Vagina (tissue), 2 donors: ENCODE measurements around the gene POLA2. TPM values are rescaled to one million over a fixed set of nuclear protein-coding genes. Genes with fewer than 3 reads are reported as not detected.

Experiments
- DNase-seq, 2 donors: peaks; one replicate each; pipeline ENCODE4 v3.0.0-alpha.2; 2017; ENCODE audit errors: extremely low spot score in 2 of 2
- H3K27ac ChIP-seq: fragments of 200-600 bp; sonication (generic); one replicate; pipeline ENCODE4 v1.5.1; 2019
- H3K27me3 ChIP-seq: fragments of 200-600 bp; sonication (generic); one replicate; pipeline ENCODE4 v1.5.1; 2019
- H3K36me3 ChIP-seq, 2 donors: fragments of 200-600 bp; sonication (generic); one replicate each; pipeline ENCODE4 v1.5.1; 2017 to 2019
- H3K4me1 ChIP-seq: fragments of 200-600 bp; sonication (generic); one replicate; pipeline ENCODE4 v1.5.1; 2019
- H3K4me3 ChIP-seq, 2 donors: fragments of 200-600 bp; sonication (generic); 1 replicate in 1 of 2; 2 replicates in 1 of 2; pipeline ENCODE4 v1.5.1; 2016 to 2019
- H3K9me3 ChIP-seq: fragments of 200-600 bp; sonication (generic); one replicate; pipeline ENCODE4 v1.5.1; 2019
- CTCF ChIP-seq, 3 experiments: fragments of 450-650 bp in 2 of 3; fragments of 200-600 bp in 1 of 3; sonication (generic) in 1 of 3; IDR thresholded peaks; one replicate each; pipeline ENCODE4 v1.5.1; 2017 to 2019; ENCODE audit warnings: antibody characterized with exemption in 3 of 3, mild to moderate bottlenecking in 2 of 3, moderate library complexity in 2 of 3
- POLR2A ChIP-seq, 2 donors: fragments of 450-650 bp; IDR thresholded peaks; one replicate each; pipeline ENCODE4 v1.6.1; 2017; ENCODE audit warnings: antibody characterized with exemption in 2 of 2, mild to moderate bottlenecking in 2 of 2, moderate library complexity in 2 of 2
- POLR2AphosphoS5 ChIP-seq, 2 donors: sonication (generic); formaldehyde crosslinking; IDR thresholded peaks; one replicate each; pipeline ENCODE4 v1.9.0; 2017; ENCODE audit warnings: antibody characterized with exemption in 2 of 2, mild to moderate bottlenecking in 2 of 2, low read depth in 1 of 2; ENCODE audit not compliant: insufficient read depth in 1 of 2
- intact Hi-C: fragments of 100-400 bp; cut with DNase I; formaldehyde crosslinking; loops from one replicate; pipeline ENCODE4 v1.15.1; 2023
- total RNA-seq: library from RNA; depleted of rRNA; stranded (reverse); fragments of >200 nt; gene quantifications from one replicate; pipeline ENCODE4 v1.2.3, GENCODE V29; 2016

The POLA2 gene
- total RNA-seq, 1 donor from 2014 or later, result 9.6 TPM

DNA sequence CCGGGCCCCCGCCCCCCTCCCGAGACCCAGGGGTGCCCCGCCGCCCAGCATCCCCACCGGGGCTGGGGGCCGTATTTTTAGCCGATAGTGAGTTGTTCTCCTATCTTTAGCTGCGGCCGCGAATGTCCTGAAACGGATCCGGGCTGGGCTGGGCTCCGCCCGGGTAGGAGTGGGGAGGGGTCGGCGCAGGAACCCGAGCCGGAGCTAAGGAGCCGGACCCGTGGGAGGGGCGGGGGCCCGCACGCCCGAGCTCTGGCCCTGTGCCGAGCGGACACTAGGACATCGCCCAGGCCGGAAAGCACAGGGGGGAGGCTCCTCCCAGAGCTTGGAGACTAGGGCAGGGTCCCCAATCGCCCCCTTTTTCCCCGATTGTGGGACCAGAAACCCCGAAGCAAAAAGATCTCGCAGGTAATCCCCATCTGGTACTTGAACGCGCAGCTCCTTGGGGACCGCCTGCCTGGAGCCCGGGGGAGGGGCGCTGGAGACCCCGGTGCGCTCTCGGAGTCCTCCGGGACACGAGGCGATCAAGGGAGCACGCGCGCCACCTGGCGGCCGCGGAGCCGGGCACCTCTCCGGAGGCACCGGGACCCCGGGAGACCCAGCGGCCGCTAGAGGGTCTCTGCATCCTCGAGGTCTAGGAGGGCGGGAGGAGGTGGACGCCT, 53.6 kb downstream of the POLA2 start:
- peak in 1 of 2 donors; percentile 60 for TF ChIP-seq POLR2AphosphoS5 (IDR thresholded peaks at IDR 0.05; ENCODE audit: insufficient read depth in 1 of 2, low read depth in 1 of 2)
- no peak for TF ChIP-seq POLR2A (IDR thresholded peaks at IDR 0.05)
- peak; percentile 91 to 96 (median 94) for TF ChIP-seq CTCF (IDR thresholded peaks at IDR 0.05)
- H3K9me3 ChIP-seq, result no peaks in the 10 kb centered on the region
- H3K36me3 ChIP-seq, result no peaks in the 10 kb centered on the region
- H3K27ac ChIP-seq, result peak overlapping the region; percentile 90
- H3K4me1 ChIP-seq, result peaks cover 70% of the 10 kb centered on the region
- no peak for DNase-seq
- no peaks in the 10 kb centered on the region for H3K27me3 ChIP-seq
- peak overlapping the region; percentile 89 to 94 for H3K4me3 ChIP-seq
- intact Hi-C loops, result no loop called here

DNA sequence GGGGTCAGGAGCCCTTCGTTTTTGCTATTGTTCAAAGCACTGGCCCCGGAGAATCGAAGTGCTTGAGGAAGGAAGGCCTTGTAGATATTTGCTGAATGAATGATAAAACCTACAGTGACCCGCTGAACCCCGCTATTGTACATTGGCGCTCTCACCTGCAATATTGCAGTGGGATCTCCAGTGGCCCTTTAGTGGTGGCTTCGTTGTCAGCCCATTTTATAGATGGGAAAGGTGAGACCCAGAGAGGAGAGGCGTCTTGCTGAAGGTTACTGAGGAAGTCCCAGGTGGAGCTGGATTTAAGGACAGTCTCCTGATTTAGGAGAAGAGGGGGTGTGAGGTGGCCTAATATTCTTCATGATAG, 54.1 kb downstream of the POLA2 start:
- intact Hi-C loops, result loop anchor here (2.0 kb wide), 1 partner anchor 41 kb away; no protein-coding TSS in a partner anchor
- Histone ChIP-seq H3K27ac (peak overlapping the region; percentile 90), H3K9me3 (no peaks in the 10 kb centered on the region), H3K27me3 (no peaks in the 10 kb centered on the region), H3K4me3 (peak overlapping the region; percentile 89 to 94), H3K4me1 (peaks cover 68% of the 10 kb centered on the region), H3K36me3 (peaks cover 0 to 4% of the 10 kb centered on the region in 2 donors)
- no peak for DNase-seq
- TF ChIP-seq POLR2AphosphoS5 (IDR thresholded peaks at IDR 0.05; ENCODE audit: insufficient read depth in 1 of 2, low read depth in 1 of 2) (no peak), POLR2A (IDR thresholded peaks at IDR 0.05) (no peak), CTCF (IDR thresholded peaks at IDR 0.05) (no peak)

DNA sequence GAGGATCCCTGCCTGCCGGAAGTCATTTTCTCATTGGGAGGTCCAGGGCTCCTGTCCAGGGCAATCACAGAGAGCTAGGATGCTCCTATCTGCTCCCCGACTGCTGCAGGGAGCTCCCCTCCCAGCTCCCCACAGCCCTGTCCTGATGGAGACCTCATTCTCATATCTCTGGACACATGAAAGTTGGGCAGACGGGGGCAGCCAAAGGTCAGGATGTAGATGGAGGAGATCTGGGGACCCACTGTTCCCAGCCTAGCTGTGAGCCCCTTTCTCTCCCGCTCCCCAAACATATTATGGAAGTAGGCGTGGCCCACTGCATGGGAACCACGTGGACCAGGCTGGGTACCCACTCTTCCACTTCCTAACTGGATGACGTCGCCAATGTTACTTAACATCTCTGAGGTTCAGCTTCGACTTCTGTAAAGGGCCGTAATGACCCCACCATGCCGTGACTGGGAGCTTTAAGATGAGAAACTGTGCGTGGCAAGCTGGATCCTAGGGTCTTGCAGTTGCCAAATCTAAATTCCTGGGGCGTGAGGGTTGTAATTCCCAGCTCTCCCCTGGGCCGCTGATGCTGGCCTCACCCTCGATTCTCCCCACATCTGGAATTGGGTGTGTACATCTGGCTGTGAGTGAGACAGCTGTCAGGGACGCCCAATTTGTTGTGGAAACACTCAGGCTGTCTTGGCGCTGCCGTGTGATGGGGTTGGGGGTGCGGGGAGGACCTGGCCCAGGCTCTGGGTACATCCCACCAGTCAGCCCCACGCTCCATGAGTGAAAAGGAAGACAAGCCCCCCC, 54.7 kb downstream of the POLA2 start:
- Histone ChIP-seq H3K27ac (peak overlapping the region; percentile 90), H3K4me3 (peak overlapping the region; percentile 89 to 94), H3K27me3 (no peaks in the 10 kb centered on the region), H3K36me3 (peaks cover 0 to 10% of the 10 kb centered on the region in 2 donors), H3K9me3 (no peaks in the 10 kb centered on the region), H3K4me1 (peaks cover 68% of the 10 kb centered on the region)
- intact Hi-C loops, result loop anchor here (2.0 kb wide), 1 partner anchor 42 kb away; no protein-coding TSS in a partner anchor
- TF ChIP-seq CTCF (IDR thresholded peaks at IDR 0.05) (no peak), POLR2A (IDR thresholded peaks at IDR 0.05) (no peak), POLR2AphosphoS5 (IDR thresholded peaks at IDR 0.05; ENCODE audit: insufficient read depth in 1 of 2, low read depth in 1 of 2) (peak in 1 of 2 donors; percentile 63)
- no peak for DNase-seq

GRCh38 chr11:65317025-65317786, 55.4 kb downstream of the POLA2 start:
- Histone ChIP-seq H3K36me3 (peaks cover 0 to 15% of the 10 kb centered on the region in 2 donors), H3K27ac (peak overlapping the region; percentile 90), H3K4me3 (peak overlapping the region; percentile 89 to 94), H3K4me1 (peaks cover 72% of the 10 kb centered on the region), H3K9me3 (no peaks in the 10 kb centered on the region), H3K27me3 (no peaks in the 10 kb centered on the region)
- intact Hi-C loops, result loop anchor here (2.0 kb wide), 1 partner anchor 42 kb away; no protein-coding TSS in a partner anchor
- TF ChIP-seq POLR2AphosphoS5 (IDR thresholded peaks at IDR 0.05; ENCODE audit: insufficient read depth in 1 of 2, low read depth in 1 of 2) (peak in 1 of 2 donors; percentile 59), POLR2A (IDR thresholded peaks at IDR 0.05) (no peak)
- peak in 1 of 2 donors; percentile 91 for DNase-seq
